Fibroblast of mammary gland (primary cell): ENCODE results near the gene ELAPOR2.

ENCODE experiments used
- DNase-seq: peaks from one replicate; pipeline ENCODE4 v3.0.0-alpha.2; 2010; ENCODE audit warnings: low read depth
- H3K4me3 ChIP-seq: 2 replicates; pipeline ENCODE4 v1.5.1; 2011; ENCODE audit warnings: low read depth, mild to moderate bottlenecking, low read length, moderate library complexity; ENCODE audit not compliant: control insufficient read depth
- CTCF ChIP-seq: conservative IDR thresholded peaks from 2 replicates; pipeline ENCODE4 v1.5.1; 2011; ENCODE audit warnings: low read depth, low read length, inconsistent platforms; ENCODE audit not compliant: control insufficient read depth, insufficient read depth

Gene ELAPOR2

GRCh38 chr7:87092568-87093091 lies 33.2 kb upstream of the ELAPOR2 start:
- DNase-seq, result no peak
- no peak for TF ChIP-seq CTCF
- no peak overlapping the region for H3K4me3 ChIP-seq

GRCh38 chr7:87091487-87092066 lies 32.1 kb upstream of the ELAPOR2 start:
- H3K4me3 ChIP-seq, result no peak overlapping the region
- DNase-seq, result no peak
- no peak for TF ChIP-seq CTCF

GRCh38 chr7:87083865-87084519 lies 24.5 kb upstream of the ELAPOR2 start:
- no peak for TF ChIP-seq CTCF
- peak; percentile 22 for DNase-seq
- no peak overlapping the region for H3K4me3 ChIP-seq

- no peak overlapping the region for H3K4me3 ChIP-seq
- TF ChIP-seq CTCF, result no peak
- no peak for DNase-seq
Observed at GRCh38 chr7:87082675-87083074, 23.2 kb upstream of the ELAPOR2 start.

GRCh38 chr7:87075671-87076404 lies 16.4 kb upstream of the ELAPOR2 start:
- no peak for TF ChIP-seq CTCF
- no peak overlapping the region for H3K4me3 ChIP-seq
- no peak for DNase-seq

GRCh38 chr7:87067788-87068187 lies 8.3 kb upstream of the ELAPOR2 start:
- DNase-seq, result no peak
- H3K4me3 ChIP-seq, result no peak overlapping the region
- TF ChIP-seq CTCF, result no peak
